Esophagus muscularis mucosa (tissue), 4 donors: ENCODE measurements around the gene PCDHA5. TPM values are rescaled to one million over a fixed set of nuclear protein-coding genes. Genes with fewer than 3 reads are reported as not detected.
A peak's percentile ranks its signal among the peaks of the same experiment; 100 is the strongest.
"Not testable (repeated sequence)": the region's sequence is repeated elsewhere in the genome, so short reads cannot be mapped to it uniquely, and the experiment has no call there.

Source experiments
- DNase-seq: peaks from one replicate; pipeline ENCODE4 v3.0.0-alpha.2; 2017; ENCODE audit errors: extremely low spot score
- H3K27ac ChIP-seq, 4 donors: fragments of 200-600 bp; sonication (generic); replicated peaks in 1 of 4; 1 replicate in 3 of 4; 2 replicates in 1 of 4; pipeline ENCODE4 v1.5.1; 2016 to 2019; ENCODE audit warnings: mild to moderate bottlenecking in 1 of 4
- H3K27me3 ChIP-seq, 4 donors: fragments of 200-600 bp; sonication (generic); one replicate each; pipeline versions ENCODE4 v1.5.1 to v1.6.0; 2016 to 2019
- H3K36me3 ChIP-seq, 4 donors: fragments of 200-600 bp; sonication (generic); one replicate each; pipeline ENCODE4 v1.5.1; 2016 to 2019
- H3K4me1 ChIP-seq, 4 donors: fragments of 200-600 bp; sonication (generic); one replicate each; pipeline ENCODE4 v1.5.1; 2016 to 2019
- H3K4me3 ChIP-seq, 4 donors: fragments of 200-600 bp; sonication (generic); 1 replicate in 2 of 4; 2 replicates in 2 of 4; pipeline ENCODE4 v1.5.1; 2016 to 2019; ENCODE audit warnings: mild to moderate bottlenecking in 4 of 4, moderate library complexity in 1 of 4
- H3K9me3 ChIP-seq, 4 donors: fragments of 200-600 bp; sonication (generic); 1 replicate in 3 of 4; 2 replicates in 1 of 4; pipeline ENCODE4 v1.5.1; 2016 to 2019
- CTCF ChIP-seq, 3 experiments: fragments of 200-600 bp in 2 of 3; fragments of 450-650 bp in 1 of 3; sonication (generic) in 2 of 3; IDR thresholded peaks; one replicate each; pipeline ENCODE4 v1.5.1; 2017 to 2019; ENCODE audit warnings: antibody characterized with exemption in 3 of 3, mild to moderate bottlenecking in 2 of 3, moderate library complexity in 1 of 3
- EP300 ChIP-seq: sonication (generic); formaldehyde crosslinking; IDR thresholded peaks from one replicate; pipeline ENCODE4 v1.6.1; 2017; ENCODE audit warnings: antibody characterized with exemption
- POLR2A ChIP-seq: fragments of 450-650 bp; IDR thresholded peaks from one replicate; pipeline ENCODE4 v1.6.1; 2017; ENCODE audit warnings: antibody characterized with exemption, moderate library complexity, mild to moderate bottlenecking, low read depth
- POLR2AphosphoS5 ChIP-seq, 2 donors: sonication (generic); formaldehyde crosslinking; IDR thresholded peaks; one replicate each; pipeline ENCODE4 v1.6.1; 2017; ENCODE audit warnings: antibody characterized with exemption in 2 of 2
- WGBS: methylation state at CpG from one replicate; pipeline ENCODE4 v1.1.5; 2018; 5-methylcytosine and 5-hydroxymethylcytosine counted together
- intact Hi-C: fragments of 100-400 bp; cut with DNase I; formaldehyde crosslinking; loops from one replicate; pipeline ENCODE4 v1.15.1; 2023
- total RNA-seq, 4 donors: library from RNA; depleted of rRNA; stranded (reverse); fragments of >200 nt; gene quantifications; one replicate each; pipeline versions ENCODE4 v1.1.0 to v1.2.1, GENCODE V29; 2016

Gene PCDHA5
- total RNA-seq, result under 1 TPM; 0.17 to 0.69 (median 0.30) TPM

GRCh38 chr5:140821375-140822280 is at the start of gene PCDHA5:
PCDHA5 (plus strand) TSS chr5:140821613.
- no peak for DNase-seq
- intact Hi-C loops, result no loop called here
- no peaks in the 10 kb centered on the region for H3K36me3 ChIP-seq
- H3K27me3 ChIP-seq, result peaks cover 0 to 47% (median 5%) of the 10 kb centered on the region in 4 donors
- H3K4me1 ChIP-seq, result no peaks in the 10 kb centered on the region
- no peak for TF ChIP-seq POLR2A
- TF ChIP-seq CTCF (IDR thresholded peaks at IDR 0.05), result peak in 1 of 3 experiments; percentile 40
- H3K4me3 ChIP-seq, result peak within 1 kb of the TSS in 3 of 4 donors; percentile 6 to 23 (median 21)
- no peak within 1 kb of the TSS for H3K27ac ChIP-seq
- WGBS, result 41% methylated on average over 29 of the region's 39 CpGs
- H3K9me3 ChIP-seq, result peaks cover 0 to 31% (median 26%) of the 10 kb centered on the region in 4 donors

- WGBS, result 70% methylated on average over 1 of the region's 1 CpG
- H3K4me3 ChIP-seq, result no peak overlapping the region
- DNase-seq, result no peak
- intact Hi-C loops, result no loop called here
- H3K27me3 ChIP-seq, result peaks cover 0 to 9% (median 0%) of the 10 kb centered on the region in 4 donors
- no peaks in the 10 kb centered on the region for H3K4me1 ChIP-seq
- no peak for TF ChIP-seq EP300
- TF ChIP-seq POLR2A, result no peak
- no peak for TF ChIP-seq POLR2AphosphoS5 (IDR thresholded peaks at IDR 0.05)
- no peak for TF ChIP-seq CTCF (IDR thresholded peaks at IDR 0.05)
- no peak overlapping the region for H3K27ac ChIP-seq
- H3K36me3 ChIP-seq, result no peaks in the 10 kb centered on the region
- peaks cover 0 to 74% (median 52%) of the 10 kb centered on the region in 4 donors for H3K9me3 ChIP-seq
Observed at GRCh38 chr5:140780512-140780911, 40.9 kb upstream of the PCDHA5 start.

DNA sequence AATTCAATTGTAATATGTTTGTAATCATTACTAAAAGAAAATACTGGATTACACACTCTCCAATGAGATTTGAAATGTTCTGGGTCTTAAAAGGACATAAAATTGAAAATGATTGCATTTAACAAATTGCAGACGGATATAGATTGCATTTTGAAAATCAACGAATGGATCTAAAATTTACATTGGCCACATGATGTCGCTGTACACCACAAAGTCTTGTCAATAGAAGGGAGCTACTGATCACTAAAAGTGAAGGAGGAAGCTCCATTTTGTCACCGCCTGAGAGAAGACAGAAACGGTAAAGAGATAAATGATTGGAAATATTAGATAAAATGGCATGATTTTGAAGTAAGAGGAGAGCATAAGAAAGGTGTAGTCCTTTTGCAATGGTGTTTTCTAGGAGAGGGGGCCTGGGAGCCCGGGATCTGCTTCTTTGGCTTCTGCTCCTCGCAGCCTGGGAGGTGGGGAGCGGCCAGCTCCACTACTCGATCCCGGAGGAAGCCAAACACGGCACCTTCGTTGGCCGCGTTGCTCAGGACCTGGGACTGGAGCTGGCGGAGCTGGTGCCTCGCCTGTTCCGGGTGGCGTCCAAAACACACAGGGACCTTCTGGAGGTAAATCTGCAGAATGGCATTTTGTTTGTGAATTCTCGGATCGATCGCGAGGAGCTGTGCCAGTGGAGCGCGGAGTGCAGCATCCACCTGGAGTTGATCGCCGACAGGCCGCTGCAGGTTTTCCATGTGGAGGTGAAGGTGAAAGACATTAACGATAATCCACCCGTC is 35.3 kb upstream of the PCDHA5 start, which contains the start of gene PCDHA1:
TSS of gene PCDHA1 (plus strand) at position 236 of the 782 bp plus-strand sequence.
- TF ChIP-seq CTCF (IDR thresholded peaks at IDR 0.05) (no peak), EP300 (no peak), POLR2A (no peak), POLR2AphosphoS5 (IDR thresholded peaks at IDR 0.05) (no peak)
- no peaks in the 10 kb centered on the region for H3K4me1 ChIP-seq
- 39% methylated on average over 28 of the region's 29 CpGs for WGBS
- H3K36me3 ChIP-seq, result no peaks in the 10 kb centered on the region
- H3K27ac ChIP-seq, result no peak within 1 kb of the TSS
- intact Hi-C loops, result no loop called here
- H3K9me3 ChIP-seq, result peaks cover 0 to 71% (median 67%) of the 10 kb centered on the region in 4 donors
- DNase-seq, result no peak
- no peak within 1 kb of the TSS for H3K4me3 ChIP-seq
- peaks cover 0 to 50% (median 6%) of the 10 kb centered on the region in 4 donors for H3K27me3 ChIP-seq

DNA sequence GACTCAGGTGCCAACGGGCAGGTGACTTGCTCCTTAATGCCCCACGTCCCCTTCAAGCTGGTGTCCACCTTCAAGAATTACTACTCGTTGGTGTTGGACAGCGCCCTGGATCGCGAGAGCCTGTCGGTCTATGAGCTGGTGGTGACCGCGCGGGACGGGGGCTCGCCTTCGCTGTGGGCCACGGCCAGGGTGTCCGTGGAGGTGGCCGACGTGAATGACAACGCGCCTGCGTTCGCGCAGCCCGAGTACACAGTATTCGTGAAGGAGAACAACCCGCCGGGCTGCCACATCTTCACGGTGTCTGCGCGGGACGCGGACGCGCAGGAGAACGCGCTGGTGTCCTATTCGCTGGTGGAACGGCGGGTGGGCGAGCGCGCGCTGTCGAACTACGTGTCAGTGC is 34.0 kb upstream of the PCDHA5 start:
- H3K4me1 ChIP-seq, intact Hi-C loops, H3K36me3 ChIP-seq, DNase-seq, H3K27ac ChIP-seq, H3K4me3 ChIP-seq: not testable (repeated sequence)
- 66% methylated on average over 14 of the region's 44 CpGs for WGBS
- peaks cover 0 to 74% (median 60%) of the 10 kb centered on the region in 4 donors for H3K9me3 ChIP-seq
- peaks cover 0 to 57% (median 6%) of the 10 kb centered on the region in 4 donors for H3K27me3 ChIP-seq

DNA sequence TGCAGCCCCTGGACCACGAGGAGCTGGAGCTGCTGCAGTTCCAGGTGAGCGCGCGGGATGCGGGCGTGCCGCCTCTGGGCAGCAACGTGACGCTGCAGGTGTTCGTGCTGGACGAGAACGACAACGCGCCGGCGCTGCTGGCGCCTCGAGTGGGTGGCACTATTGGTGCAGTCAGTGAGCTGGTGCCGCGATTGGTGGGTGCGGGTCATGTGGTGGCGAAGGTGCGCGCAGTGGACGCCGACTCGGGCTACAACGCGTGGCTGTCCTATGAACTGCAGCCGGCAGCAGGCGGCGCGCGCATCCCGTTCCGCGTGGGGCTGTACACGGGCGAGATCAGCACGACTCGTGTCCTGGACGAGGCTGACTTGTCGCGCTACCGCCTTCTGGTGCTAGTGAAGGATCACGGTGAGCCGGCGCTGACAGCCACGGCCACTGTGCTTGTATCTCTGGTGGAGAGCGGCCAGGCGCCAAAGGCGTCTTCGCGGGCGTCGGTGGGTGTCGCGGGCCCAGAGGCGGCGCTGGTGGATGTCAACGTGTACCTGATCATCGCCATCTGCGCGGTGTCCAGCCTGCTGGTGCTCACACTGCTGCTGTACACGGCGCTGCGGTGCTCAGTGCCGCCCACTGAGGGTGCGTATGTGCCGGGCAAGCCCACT is 33.4 kb upstream of the PCDHA5 start:
- intact Hi-C loops, DNase-seq, H3K27ac ChIP-seq, H3K36me3 ChIP-seq, H3K4me1 ChIP-seq, H3K4me3 ChIP-seq: not testable (repeated sequence)
- H3K9me3 ChIP-seq, result peaks cover 0 to 74% (median 61%) of the 10 kb centered on the region in 4 donors
- H3K27me3 ChIP-seq, result peaks cover 0 to 63% (median 6%) of the 10 kb centered on the region in 4 donors
- 40% methylated on average over 2 of the region's 70 CpGs for whole genome bisulfite sequencing
